HepG2 (cell line): Measurements from ENCODE around the gene PRKACA. TPM values are rescaled to one million over a fixed set of nuclear protein-coding genes. Genes with fewer than 3 reads are reported as not detected.

Experiments used
- BRF2 ChIP-seq: sonication (generic); formaldehyde crosslinking; IDR thresholded peaks from 2 replicates; pipeline ENCODE4 v1.8.1; 2022; ENCODE audit warnings: mild to moderate bottlenecking, missing genetic modification reagents
- ERF ChIP-seq: IDR thresholded peaks from 2 replicates; pipeline ENCODE4 v1.6.1; 2018; ENCODE audit warnings: missing biosample characterization, missing genetic modification reagents
- ETV6 ChIP-seq: sonication (generic); formaldehyde crosslinking; conservative IDR thresholded peaks from 2 replicates; pipeline ENCODE4 v1.4.0; 2020; ENCODE audit warnings: missing genetic modification reagents
- GTF3A ChIP-seq: sonication (generic); formaldehyde crosslinking; conservative IDR thresholded peaks from 2 replicates; pipeline ENCODE4 v1.4.0; 2020; ENCODE audit warnings: mild to moderate bottlenecking, missing genetic modification reagents
- HES4 ChIP-seq: sonication (generic); formaldehyde crosslinking; IDR thresholded peaks from 2 replicates; pipeline ENCODE4 v1.9.0; 2021; ENCODE audit warnings: mild to moderate bottlenecking, missing genetic modification reagents, borderline replicate concordance
- HNF1B ChIP-seq: sonication (generic); formaldehyde crosslinking; IDR thresholded peaks from 2 replicates; pipeline ENCODE4 v1.5.1; 2020; ENCODE audit warnings: mild to moderate bottlenecking, moderate library complexity, missing genetic modification reagents
- HNRNPLL ChIP-seq: fragments of 200-400 bp; formaldehyde crosslinking; IDR thresholded peaks from 2 replicates; pipeline ENCODE4 v1.6.1; 2017; ENCODE audit warnings: mild to moderate bottlenecking, low read depth, low read length; ENCODE audit not compliant: poor library complexity, severe bottlenecking
- JUNB ChIP-seq: sonication (generic); formaldehyde crosslinking; IDR thresholded peaks from 2 replicates; pipeline ENCODE4 v1.8.0; 2022; ENCODE audit warnings: missing genetic modification reagents, mild to moderate bottlenecking, borderline replicate concordance
- KDM2A ChIP-seq: sonication (generic); formaldehyde crosslinking; IDR thresholded peaks from 2 replicates; pipeline ENCODE4 v1.4.0; 2020; ENCODE audit warnings: low read depth, missing genetic modification reagents, borderline replicate concordance
- MXD3 ChIP-seq: IDR thresholded peaks from 2 replicates; pipeline ENCODE4 v1.6.1; 2016; ENCODE audit warnings: mild to moderate bottlenecking, missing biosample characterization, missing genetic modification reagents
- MYC ChIP-seq: sonication (generic); formaldehyde crosslinking; IDR thresholded peaks from 2 replicates; pipeline ENCODE4 v1.9.0; 2021; ENCODE audit warnings: missing genetic modification reagents, borderline replicate concordance
- RBM22 ChIP-seq: fragments of 200-400 bp; formaldehyde crosslinking; optimal IDR thresholded peaks from 2 replicates; pipeline ENCODE3; 2017; ENCODE audit warnings: mild to moderate bottlenecking, low read length, moderate library complexity
- SALL1 ChIP-seq: sonication (generic); formaldehyde crosslinking; IDR thresholded peaks from 2 replicates; pipeline ENCODE4 v1.8.0; 2022; ENCODE audit warnings: mild to moderate bottlenecking, missing genetic modification reagents
- SMYD3 ChIP-seq: sonication (generic); formaldehyde crosslinking; IDR thresholded peaks from 2 replicates; pipeline ENCODE4 v1.8.1; 2023; ENCODE audit warnings: mild to moderate bottlenecking, missing genetic modification reagents
- TMF1 ChIP-seq: sonication (generic); formaldehyde crosslinking; IDR thresholded peaks from 2 replicates; pipeline ENCODE4 v1.8.1; 2022; ENCODE audit warnings: low read depth, missing genetic modification reagents
- XRCC5 ChIP-seq: fragments of 200-400 bp; formaldehyde crosslinking; optimal IDR thresholded peaks from 2 replicates; pipeline ENCODE3; 2017; ENCODE audit warnings: mild to moderate bottlenecking, low read length
- ZNF362 ChIP-seq: sonication (generic); formaldehyde crosslinking; IDR thresholded peaks from 2 replicates; pipeline ENCODE4 v1.4.0; 2020; ENCODE audit warnings: missing genetic modification reagents, mild to moderate bottlenecking, borderline replicate concordance
- ZNF563 ChIP-seq: sonication (generic); formaldehyde crosslinking; IDR thresholded peaks from 2 replicates; pipeline ENCODE4 v1.8.0; 2022; ENCODE audit warnings: mild to moderate bottlenecking, moderate library complexity, missing genetic modification reagents
- ZNF567 ChIP-seq: sonication (generic); formaldehyde crosslinking; IDR thresholded peaks from 2 replicates; pipeline ENCODE4 v1.8.1; 2023; ENCODE audit warnings: mild to moderate bottlenecking, missing genetic modification reagents, borderline replicate concordance
- ZNF777 ChIP-seq: sonication (generic); formaldehyde crosslinking; IDR thresholded peaks from 2 replicates; pipeline ENCODE4 v1.4.0; 2020; ENCODE audit warnings: missing genetic modification reagents
- ZNF790 ChIP-seq: sonication (generic); formaldehyde crosslinking; IDR thresholded peaks from 2 replicates; pipeline ENCODE4 v1.8.0; 2022; ENCODE audit warnings: missing genetic modification reagents, mild to moderate bottlenecking, borderline replicate concordance
- ZSCAN21 ChIP-seq: sonication (generic); formaldehyde crosslinking; IDR thresholded peaks from 2 replicates; pipeline ENCODE4 v1.8.0; 2022; ENCODE audit warnings: mild to moderate bottlenecking, missing genetic modification reagents, moderate library complexity, borderline replicate concordance
- ZSCAN5A ChIP-seq: sonication (generic); formaldehyde crosslinking; IDR thresholded peaks from 2 replicates; pipeline ENCODE4 v1.8.0; 2022; ENCODE audit warnings: mild to moderate bottlenecking, missing genetic modification reagents, borderline replicate concordance
- polyA plus RNA-seq, 8 experiments: library from polyadenylated mRNA; depleted of rRNA in 3 of 8; stranded (reverse) in 7 of 8; unstranded in 1 of 8; fragments of >200 nt; fragmentation: Illumina TruSeq in 4 of 8; extraction: Trizol in 4 of 8; gene quantifications; 2 replicates each; pipeline versions ENCODE4 v1.2.1 to v1.2.3, GENCODE V29; 2011 to 2016; ENCODE audit warnings: low read depth in 4 of 8, missing spikeins in 1 of 8, mixed read lengths in 1 of 8; ENCODE audit not compliant: insufficient read depth in 1 of 8
- total RNA-seq, 5 experiments: library from RNA; depleted of rRNA; stranded (reverse); fragments of >200 nt; fragmentation: Illumina TruSeq; extraction: Trizol; gene quantifications; 2 replicates each; pipeline ENCODE4 v1.2.3, GENCODE V29; 2016; ENCODE audit warnings: low read depth in 1 of 5

The PRKACA gene
- total and polyA plus RNA-seq, 2 of the 13 experiments (the other 11 are each of a cell fraction or from before 2014, with no cell fraction given) = 11.0 to 18.2 TPM

GRCh38 chr19:14091081-14091812 is 26.3 kb downstream of the PRKACA start (continued):
- TF ChIP-seq MXD3 (peak; percentile 23; the same call in 1 of the 2 replicates), ZSCAN21 (CRISPR knock-in tag) (peak; percentile 41; the same call in 1 of the 2 replicates), ZNF777 (CRISPR knock-in tag) (0 out of 2 replicates have a peak, but pooled peaks have one; percentile 22), KDM2A (peak; percentile 74), TMF1 (CRISPR knock-in tag) (peak; percentile 21; the same call in 1 of the 2 replicates), HNRNPLL (peak; percentile 54), ZSCAN5A (CRISPR knock-in tag) (0 out of 2 replicates have a peak, but pooled peaks have one; percentile 42), ERF (CRISPR knock-in tag) (no peak; the same call in 1 of the 2 replicates), ZNF790 (CRISPR knock-in tag) (peak; percentile 55; the same call in 1 of the 2 replicates), BRF2 (CRISPR knock-in tag) (no peak), SMYD3 (CRISPR knock-in tag) (no peak), ZNF362 (CRISPR knock-in tag) (peak; percentile 92), ETV6 (CRISPR knock-in tag) (no peak), GTF3A (CRISPR knock-in tag) (0 out of 2 replicates have a peak, but pooled peaks have one; percentile 40), JUNB (CRISPR knock-in tag) (no peak), MYC (0 out of 2 replicates have a peak, but pooled peaks have one; percentile 21), RBM22 (peak; percentile 27), HNF1B (CRISPR knock-in tag) (0 out of 2 replicates have a peak, but pooled peaks have one; percentile 17), ZNF567 (CRISPR knock-in tag) (0 out of 2 replicates have a peak, but pooled peaks have one; percentile 50), HES4 (peak; percentile 74; the same call in 1 of the 2 replicates), SALL1 (CRISPR knock-in tag) (peak; percentile 16; the same call in 1 of the 2 replicates), XRCC5 (peak; percentile 47), ZNF563 (CRISPR knock-in tag) (peak; percentile 83)
